ENCODE results near the gene ISM1.

The ISM1 gene

GRCh38 chr20:13260650-13261279 is 39.7 kb downstream of the ISM1 start:
- DNase-seq: no peak

DNA sequence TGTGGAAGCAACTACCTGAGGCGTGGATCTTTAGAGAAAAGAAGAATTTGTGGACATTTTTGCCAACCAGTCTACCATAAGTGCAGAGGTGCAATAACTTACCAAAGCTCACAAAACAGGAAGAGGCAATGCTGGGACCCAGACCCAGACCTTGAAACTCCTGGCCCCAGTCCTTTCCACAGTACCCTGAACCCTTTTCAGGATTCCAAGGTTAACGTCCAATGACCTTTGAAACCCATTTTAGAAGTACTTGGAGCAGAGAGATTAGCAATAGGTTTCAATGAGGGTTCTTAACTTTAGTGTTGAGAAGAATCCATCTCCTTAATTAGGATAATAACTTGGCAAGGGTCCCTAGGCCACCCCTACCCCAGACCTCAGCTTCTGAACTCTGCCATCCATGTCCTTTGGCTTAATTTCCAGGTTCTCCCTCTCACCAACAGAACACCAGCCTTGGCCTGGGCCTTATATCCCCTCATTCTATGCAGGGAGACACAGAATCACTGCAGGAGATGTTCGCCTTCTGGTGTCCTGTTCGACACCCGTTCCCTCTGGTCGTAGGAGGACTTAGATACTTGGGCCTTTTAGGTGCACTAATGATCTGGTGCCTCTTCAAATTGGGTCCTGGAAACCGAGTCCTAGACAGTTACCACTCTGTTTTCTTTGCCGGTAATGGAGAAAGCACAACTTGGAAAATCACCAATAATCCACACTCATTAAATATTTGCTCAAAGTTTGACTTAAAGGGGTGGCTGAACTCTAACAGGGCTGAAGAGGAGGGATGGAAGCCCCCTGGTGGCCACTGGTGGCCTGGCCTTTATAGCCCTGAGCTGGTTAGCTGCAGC is 40.6 kb downstream of the ISM1 start:
- peak; percentile 58 for DNase-seq

GRCh38 chr20:13262302-13262650 is 41.2 kb downstream of the ISM1 start:
- no peak for DNase-seq

DNA sequence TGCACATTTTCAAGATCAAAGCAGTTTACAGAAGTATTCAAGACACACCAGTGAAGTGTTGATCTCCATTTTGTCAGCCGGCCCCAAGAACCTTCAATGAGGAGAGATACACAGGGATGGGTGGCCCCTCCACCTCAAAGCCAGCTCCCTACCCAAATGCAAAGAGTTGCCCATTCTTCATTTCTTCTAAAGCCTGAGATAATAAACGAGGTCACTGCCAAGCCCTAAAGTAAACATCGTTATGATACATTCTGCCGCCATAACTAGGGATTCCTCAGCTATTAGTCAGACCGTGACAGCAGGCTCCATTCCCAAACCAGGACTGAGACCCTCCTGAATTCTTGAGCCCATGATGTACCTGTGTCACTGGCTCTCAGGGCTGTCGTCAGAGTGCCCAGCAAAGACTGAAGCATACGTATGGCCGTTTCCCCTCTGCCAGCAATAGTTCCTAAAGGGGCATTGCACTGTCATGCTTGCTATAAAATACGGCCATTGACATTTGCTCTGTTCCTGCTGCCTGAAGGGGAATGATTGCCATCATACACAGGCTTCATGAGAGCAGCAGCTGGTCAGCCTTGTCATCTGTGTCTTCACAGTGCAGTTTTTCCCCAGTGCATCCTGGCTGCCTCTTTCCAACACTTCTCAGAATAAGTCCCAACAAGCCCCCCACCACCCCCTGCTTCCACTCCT is 41.7 kb downstream of the ISM1 start:
- no peak for DNase-seq

DNA sequence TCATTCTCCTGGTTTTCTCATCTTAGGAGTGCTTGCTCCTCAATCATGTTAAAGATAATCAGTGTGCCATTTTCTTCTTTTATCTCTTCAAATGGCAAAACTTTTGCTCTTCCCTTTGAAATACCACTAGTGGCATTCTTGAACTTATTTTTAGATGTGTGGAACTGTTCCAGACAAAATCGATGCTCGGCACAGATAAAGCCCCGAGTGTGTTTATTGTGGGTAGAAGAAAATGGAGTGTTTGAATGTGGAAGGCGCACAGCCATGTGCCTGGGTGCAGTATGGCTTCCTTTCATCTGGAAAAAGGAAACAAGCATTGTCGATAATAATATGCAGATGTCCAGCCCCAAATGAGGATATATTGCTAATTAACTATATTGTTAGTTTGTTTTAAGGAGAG is 42.4 kb downstream of the ISM1 start:
- DNase-seq: no peak

GRCh38 chr20:13264907-13265306 is 43.8 kb downstream of the ISM1 start:
- no peak for DNase-seq

GRCh38 chr20:13265941-13266340 is 44.9 kb downstream of the ISM1 start:
- no peak for DNase-seq

- no peak for DNase-seq
These were observed 46.2 kb downstream of the ISM1 start for GRCh38 chr20:13267231-13267630.

DNA sequence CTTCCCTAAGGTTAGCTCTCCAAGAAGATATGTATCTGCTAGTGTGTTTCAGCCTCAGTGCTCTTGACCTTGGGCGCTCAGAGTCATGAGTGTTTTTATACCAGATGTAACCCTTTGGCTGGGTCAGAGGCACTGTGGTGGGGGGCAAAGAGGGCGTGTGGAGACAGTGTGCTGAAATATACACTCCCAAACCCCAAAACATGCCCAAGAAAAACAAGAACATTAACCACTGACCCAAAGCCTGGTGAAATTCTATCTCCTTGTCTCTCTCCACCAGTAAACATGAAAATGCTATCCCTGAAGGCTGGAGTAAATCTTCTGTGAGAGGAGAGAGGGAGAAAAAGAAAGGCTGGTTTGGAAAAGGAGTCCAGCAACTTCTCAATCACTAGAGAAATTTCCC is 47.9 kb downstream of the ISM1 start:
- no peak for DNase-seq

GRCh38 chr20:13270211-13270610 is 49.1 kb downstream of the ISM1 start:
- DNase-seq: no peak

- no peak for DNase-seq
These were observed 50.0 kb downstream of the ISM1 start for GRCh38 chr20:13271098-13271497.

GRCh38 chr20:13271977-13272975 is 51.2 kb downstream of the ISM1 start:
- no peak for DNase-seq

DNA sequence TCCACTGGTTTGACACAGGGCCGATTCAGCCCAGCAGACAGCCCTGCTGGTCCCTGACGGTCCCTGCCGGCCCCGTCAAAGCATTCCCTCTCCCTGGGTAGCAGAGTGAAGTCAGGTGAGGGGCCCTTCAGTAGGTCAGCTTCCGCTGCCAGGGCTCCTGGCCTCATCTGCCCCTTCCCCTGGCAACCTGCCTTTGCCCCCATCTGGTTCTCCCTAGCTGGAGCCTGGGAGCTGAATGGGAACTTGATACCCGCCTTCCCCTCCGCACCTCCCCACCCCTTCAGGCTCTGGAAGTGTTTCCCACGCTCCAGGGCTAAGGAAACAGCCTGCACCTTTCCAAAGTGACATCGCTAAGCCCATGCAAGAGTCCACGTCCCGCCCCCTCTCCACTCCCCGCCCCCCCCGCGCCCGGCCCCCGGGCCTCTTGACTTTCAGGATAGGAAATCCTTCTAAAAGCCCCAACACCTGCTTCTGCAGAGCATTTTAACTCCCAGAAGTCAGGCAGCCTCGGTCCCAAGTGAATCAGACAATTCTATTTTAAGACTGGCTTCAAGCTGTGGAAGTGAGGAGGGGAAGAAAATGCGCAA is 53.3 kb downstream of the ISM1 start:
- no peak for DNase-seq

- DNase-seq: no peak
These were observed 56.0 kb downstream of the ISM1 start for GRCh38 chr20:13276945-13277541.

DNA sequence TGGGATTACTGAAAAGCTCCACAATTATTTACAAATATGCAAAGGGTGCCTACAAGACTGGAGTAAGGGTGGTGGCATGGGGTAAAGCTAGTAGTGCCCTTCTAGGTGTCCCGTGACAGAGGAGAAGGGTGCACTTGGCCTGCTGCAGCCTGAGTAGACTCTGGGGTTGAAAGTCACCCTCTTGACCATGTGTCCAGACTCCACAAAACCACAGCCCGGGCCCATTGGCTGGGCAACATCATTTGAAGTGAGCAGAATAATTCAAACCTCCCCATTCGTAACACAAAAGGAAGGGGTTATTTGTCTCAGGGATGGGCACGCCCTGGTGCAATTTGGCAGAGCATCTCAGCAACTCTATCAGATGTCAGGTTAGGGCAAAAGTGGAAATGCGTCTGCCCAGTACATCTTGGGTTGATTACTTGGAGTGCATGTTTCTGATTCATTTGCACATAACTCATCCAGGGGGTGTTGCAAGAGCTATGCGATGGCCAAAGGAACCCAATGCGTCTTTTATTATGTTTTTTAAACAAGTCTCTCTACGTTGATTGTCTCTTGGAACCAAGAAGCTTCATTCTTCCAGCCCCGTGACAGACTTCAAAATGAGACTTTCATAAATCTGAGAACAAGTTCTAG is 56.7 kb downstream of the ISM1 start:
- no peak for DNase-seq

DNA sequence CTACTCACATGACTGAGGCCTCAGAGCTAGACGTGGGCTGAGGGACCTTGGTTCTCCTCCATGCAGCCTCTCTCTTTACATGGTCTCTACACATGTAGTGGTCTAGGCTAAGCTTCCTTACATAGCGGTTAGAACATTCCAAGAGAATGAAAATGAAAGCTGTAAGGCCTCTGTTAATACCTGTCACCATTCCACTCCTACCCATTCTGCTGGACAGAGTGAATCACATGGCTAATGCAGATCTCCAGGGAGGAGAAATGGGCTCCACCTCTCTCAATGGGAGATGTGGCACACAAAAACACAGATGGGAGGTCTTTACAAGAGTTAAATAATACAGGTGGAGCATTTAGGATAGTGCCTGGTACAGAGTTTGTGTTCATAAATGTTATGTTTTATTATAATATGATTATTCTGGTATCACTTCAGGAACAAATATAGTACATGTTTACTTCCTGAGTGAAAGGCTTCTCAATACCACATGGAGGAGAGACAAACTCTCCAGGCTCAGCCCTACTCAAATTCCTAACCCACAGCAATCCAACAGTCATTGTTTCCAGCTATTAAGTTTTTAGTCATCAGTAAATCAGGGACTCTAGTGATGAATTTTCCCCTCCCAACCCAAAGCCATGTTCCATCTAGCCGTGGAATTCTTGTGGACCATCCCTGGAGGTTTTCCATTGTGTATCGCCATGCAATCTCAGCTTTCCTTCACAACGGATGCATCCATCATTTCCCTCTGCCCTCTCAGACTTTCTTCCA is 57.9 kb downstream of the ISM1 start:
- DNase-seq: no peak

- DNase-seq: no peak
These were observed 59.7 kb downstream of the ISM1 start for GRCh38 chr20:13280609-13281324.

- no peak for DNase-seq
These were observed 63.1 kb downstream of the ISM1 start for GRCh38 chr20:13283869-13284829.

DNA sequence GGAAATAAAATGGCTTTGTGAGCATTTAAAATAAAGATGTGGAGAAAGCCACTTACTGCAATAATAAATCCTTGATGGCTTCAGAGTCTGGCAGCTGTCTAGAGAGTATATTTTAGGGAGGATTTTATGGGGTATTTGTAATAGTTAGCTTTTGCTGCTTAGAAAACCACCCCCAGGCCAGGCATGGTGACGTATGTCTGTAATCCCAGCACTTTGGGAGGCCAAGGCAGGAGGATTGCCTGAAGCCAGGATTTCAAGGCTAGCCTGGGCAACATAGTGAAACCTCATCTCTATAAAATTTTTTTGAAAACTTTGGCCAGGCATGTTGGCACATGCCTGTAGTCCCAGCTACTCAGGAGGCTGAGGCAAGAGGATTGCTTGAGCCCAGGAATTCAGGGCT is 63.8 kb downstream of the ISM1 start:
- DNase-seq: no peak

Data from activated effector memory CD4-positive, alpha-beta T cell treated with Interleukin-2 at 50 U/mL for 16 hours (primary cell).